Stimulated activated CD4-positive, alpha-beta T cell treated with anti-CD3 and anti-CD28 coated beads, Interleukin-12 subunit alpha, Interleukin-12 subunit beta, amount 100 ng/mL, for 48 hours (primary cell): ENCODE results near the gene COA8.

Experiments
- DNase-seq, 3 donors: peaks; one replicate each; pipeline ENCODE4 v3.0.0-alpha.2; 2020; ENCODE audit warnings: low read depth in 2 of 3, low spot score in 1 of 3

Gene COA8

DNA sequence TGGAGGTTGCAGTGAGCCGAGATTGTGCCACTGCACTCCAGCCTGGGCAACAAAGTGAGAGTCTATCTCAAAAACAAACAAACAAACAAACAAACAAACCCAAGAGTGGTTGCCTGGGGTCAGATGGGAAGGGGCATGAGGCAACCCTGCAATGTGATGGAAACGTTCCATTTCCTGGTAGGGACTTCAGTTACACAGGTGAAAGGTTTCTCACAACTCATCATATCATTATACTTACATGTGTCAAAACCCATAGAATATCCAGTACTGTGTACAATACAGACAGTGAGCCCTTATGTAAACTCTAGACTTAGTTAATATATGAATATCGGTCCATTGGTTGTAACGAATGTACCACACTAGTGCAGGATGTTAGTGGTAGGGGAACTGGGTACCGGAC lies 59.1 kb downstream of the COA8 start:
- no peak for DNase-seq

GRCh38 chr14:103623308-103623707 lies 60.5 kb downstream of the COA8 start:
- no peak for DNase-seq

- no peak for DNase-seq
Measured at GRCh38 chr14:103623883-103624482, 61.2 kb downstream of the COA8 start.

DNA sequence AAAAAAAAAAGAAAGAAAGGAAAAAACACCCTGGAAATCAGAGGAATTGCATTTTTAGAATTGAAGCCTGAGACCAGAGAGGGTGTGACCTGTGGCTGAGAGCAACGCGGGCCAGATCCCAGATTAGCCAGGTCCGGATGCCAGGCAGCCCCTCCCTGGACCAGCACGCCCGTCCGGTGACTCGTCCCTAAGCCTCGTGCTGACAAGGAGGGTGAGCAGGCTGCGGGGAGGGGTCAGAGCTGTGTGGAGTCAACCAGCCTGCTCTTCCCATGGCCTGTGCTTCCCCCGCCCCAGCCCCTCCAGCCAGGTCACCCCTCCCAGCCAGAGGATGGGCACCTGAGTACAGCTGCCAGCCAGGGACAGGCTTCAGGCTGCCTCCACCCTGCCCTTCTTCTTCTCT lies 62.1 kb downstream of the COA8 start:
- no peak for DNase-seq

GRCh38 chr14:103625356-103626095 lies 62.8 kb downstream of the COA8 start:
- DNase-seq = no peak

DNA sequence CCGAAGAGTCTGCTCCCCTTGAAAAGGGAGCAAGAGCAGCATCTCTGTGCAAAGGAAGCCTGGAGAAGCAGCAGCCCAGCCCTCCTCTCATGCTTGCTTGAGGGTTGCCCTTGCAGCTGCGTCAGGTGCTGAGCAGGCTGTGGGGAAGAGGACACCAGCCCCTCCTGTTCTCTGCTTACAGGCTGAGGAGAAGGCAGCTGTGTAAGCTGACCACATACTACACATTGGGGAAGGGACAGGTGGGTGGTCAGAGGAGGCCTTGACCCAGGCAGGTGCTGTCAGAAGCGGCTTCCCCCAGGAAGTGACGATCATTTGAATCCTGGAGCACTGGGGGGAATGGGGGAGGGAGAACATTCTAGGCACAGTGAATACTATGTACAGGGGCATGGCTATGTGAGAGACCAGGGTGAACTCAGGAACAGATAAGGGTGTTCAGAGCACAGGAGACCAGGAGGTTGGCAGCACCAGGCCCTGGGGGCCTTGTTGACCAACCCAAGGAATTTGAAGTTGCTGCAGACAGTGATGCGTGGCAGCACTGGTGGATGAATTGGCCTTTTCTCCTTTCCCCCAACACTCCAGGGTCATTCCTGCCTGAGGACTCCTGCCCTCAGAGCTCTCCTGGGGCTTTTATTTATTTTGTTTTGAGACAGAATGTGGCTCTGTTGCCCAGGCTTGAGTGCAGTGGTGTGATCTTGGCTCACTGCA lies 63.5 kb downstream of the COA8 start:
- no peak for DNase-seq

DNA sequence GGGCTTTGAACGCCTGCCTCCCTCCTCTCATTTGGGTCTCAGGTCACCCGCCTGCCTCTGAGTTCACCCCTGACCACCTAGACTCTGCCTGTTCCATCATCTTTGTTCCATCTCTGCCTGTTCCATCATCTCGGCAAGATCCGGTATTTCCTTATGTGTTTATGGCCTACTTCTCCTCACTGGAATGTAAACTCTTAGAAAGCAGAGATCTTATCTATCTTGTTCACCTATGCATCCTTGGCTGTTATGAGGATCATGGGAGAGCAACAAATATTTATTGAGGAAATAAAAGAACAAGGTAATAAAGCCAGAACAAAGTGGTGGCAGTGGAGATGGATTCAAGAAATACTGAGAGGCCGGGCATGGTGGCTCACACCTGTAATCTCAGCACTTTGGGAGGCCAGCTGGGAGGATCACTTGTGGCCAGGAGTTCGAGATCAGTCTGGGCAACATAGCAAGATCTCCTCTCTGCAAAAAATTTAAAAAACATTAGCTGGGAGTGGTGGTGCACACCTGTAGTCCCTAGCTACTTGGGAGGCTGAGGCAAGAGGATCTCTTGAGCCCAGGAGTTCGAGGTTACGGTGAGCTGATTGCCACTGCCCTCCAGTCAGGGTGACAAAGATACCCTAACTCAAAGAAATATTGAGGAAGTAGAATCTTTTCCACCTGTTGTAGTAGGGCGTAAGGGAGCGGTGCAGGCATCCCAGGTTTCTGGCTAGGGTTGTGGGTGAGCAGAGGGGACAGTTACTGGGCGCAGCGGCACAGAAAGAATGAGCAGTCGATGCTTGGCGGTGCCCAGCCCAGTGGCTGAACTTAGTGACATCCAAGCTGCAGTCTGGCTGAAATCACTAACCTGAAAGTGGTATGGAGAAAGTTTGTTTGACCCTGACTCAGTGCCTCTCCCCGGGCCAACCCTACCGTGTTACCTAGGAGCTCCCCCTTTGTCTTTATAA lies 64.6 kb downstream of the COA8 start:
- no peak for DNase-seq

DNA sequence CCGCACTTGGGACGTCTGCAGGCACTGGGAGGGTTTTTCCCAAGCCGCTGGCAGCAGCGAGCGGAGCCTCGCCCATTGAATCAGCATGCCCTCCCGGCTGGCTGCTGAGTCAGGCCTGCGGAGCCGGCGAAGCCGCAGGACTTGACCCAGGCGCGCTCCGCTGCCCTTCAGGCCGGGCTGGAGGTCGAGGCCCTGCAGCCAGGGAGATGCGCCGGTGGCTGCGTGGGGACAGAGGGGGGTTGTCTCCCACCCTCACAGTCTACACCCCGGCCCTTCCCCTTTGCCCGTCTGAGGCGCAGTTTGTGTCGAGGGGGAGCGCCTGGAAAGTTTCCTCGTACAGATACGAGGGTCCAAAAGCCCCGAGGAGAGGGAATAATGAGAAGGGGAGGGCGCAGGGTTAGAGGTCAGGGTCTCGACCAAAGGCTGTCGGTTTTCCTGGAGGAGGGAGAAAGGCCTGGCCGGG lies 65.5 kb downstream of the COA8 start:
- no peak for DNase-seq

DNA sequence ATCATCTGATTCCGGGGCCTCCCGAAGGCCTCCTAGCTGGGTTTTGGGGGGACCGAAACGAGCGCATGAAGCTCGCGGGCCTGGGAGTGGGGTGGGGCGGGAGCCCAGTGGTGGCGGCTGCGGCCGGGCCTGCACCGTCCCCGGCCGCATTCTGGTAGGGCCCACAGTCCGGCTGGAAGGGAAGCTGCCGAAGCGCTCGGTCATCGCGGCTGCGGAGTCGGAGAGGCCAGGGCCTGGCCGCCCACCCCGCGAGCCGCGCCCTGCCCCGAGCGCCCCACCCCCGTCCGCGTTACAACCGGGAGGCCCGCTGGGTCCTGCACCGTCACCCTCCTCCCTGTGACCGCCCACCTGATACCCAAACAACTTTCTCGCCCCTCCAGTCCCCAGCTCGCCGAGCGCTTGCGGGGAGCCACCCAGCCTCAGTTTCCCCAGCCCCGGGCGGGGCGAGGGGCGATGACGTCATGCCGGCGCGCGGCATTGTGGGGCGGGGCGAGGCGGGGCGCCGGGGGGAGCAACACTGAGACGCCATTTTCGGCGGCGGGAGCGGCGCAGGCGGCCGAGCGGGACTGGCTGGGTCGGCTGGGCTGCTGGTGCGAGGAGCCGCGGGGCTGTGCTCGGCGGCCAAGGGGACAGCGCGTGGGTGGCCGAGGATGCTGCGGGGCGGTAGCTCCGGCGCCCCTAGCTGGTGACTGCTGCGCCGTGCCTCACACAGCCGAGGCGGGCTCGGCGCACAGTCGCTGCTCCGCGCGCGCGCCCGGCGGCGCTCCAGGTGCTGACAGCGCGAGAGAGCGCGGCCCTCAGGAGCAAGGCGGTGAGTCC lies 66.1 kb downstream of the COA8 start, which contains the start of gene KLC1:
KLC1 (plus strand) TSS at position 528 of the 819 bp plus-strand sequence. CDS start 25,354 bp downstream, outside the sequence.
- DNase-seq = peak; percentile 66 to 80 (median 79)

DNA sequence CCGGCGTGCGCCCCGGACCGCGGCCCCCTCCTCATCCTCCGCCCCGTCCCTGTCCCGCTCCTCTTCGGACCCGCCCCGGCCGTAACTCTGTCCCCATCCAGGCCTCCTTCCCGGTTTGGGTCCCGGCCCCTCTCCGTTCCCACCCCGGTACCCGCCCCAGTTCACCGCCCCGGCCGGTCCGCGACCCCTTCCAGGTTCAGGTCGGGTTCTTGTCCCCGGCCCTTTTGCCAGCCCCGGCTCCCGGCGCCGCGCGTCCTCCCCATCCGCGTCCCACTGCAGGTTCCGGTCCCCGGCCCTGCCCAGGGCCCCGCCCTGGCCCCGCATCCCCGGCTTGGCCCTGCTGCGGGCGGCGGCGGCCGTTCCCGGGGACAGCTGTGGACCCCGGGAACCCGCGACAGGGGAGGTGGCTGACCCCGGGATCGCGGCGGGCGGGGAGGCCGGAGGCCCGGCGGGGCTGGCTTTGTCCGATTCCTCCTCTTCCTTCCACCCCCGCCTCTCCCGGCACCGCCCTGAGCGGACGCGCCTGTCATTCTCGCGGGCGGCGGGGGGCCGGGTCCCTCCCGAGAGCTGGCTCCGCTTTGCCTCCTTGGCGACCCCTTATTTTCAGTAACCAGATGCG lies 66.9 kb downstream of the COA8 start:
- DNase-seq = no peak

DNA sequence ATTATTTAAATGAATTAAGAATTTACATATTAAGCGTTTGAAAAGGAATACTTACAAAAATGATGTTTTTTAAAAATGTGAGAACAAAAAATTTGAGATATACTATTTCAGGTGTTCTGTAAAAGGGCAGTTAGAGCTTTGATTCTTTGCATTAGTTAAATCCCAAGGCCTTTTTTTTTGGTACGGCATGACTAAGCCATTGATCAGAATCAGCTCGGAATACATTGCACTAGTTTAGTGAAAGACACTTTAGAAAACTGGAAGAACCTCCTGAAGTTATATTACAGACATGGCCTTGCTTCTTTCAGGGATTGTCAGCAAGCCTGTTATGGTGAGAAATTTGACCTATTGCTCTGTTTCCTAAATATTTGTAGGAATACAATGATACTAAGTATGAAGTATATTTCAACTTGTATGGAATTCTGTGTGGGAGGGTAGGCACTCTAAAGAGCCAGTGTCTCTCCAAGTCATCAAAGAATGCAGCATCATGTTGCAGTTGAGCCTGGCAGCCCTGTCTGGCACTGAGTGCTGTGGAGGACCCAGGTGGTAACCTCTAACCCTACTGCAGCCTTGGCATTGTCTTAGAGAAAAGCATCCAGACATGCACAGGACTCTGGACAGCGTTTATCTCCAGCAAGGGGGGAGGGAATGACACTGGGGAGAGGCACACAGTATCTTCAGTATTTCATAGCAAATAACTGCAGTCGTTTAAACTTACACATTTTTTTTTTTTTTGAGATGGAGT lies 67.8 kb downstream of the COA8 start:
- no peak for DNase-seq

GRCh38 chr14:103633391-103633790 lies 70.6 kb downstream of the COA8 start:
- no peak for DNase-seq

DNA sequence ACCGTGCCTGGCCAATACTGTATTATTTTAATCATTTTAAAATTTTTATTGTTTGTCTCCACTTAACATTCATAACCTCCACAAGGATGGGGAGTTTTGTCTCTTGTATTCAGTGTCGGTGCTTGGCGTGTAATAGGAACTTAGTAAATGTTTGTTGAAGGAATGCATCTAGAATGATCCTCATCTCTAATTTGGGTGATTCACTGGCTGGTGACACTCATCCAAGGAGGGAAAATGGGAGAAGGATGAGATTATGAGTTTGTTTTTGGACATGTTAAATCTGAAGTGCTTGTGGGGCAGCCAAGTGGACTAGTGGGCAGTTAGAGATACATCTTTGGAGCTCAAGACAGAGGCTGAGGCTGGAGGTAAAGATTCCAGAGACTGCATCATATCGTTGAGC lies 71.4 kb downstream of the COA8 start:
- no peak for DNase-seq

- DNase-seq = no peak
Measured at GRCh38 chr14:103638594-103638993, 75.8 kb downstream of the COA8 start.
